ENCODE results near the gene CDH13.

DNA sequence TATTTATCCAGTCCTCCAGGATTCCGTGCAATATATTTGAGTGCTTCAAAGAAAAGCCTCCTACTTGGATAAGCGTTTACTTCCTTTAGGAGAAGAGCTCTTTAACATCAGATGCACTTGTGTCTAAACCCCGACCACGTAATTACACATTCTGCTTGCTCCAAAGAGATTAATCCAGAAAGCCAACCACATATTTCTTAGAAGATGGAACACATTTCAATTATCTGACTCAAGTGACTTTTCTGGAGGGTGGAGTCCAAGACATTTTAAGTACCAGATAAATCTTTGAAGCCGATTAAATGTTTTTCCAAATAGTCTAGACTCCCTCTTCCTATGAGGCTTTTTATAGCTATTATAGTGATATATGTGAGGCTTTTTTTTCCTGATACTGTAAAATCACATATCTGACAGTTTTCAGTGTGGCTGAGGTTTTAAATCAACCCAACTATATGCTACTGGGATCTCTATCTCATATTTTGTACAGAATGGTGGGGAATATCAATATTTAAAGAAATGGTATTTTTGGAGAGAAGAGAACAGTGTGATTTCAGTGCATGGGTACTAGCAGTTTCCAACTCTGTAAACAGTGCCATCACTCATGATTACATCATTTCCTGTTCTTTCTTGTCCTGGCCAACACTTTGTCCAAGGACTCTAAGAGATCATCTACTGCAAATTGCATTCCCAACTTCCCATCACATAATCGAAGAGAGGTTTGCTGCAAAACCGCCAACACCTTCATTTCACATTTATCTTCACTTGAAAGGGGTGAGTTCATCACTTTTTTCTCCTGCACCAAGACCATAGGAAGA lies 988.6 kb downstream of the CDH13 start:
- TF ChIP-seq REST (IDR thresholded peaks at IDR 0.05; ENCODE audit: insufficient replicate concordance, low read depth) = no peak
- TF ChIP-seq, protein P1, sequence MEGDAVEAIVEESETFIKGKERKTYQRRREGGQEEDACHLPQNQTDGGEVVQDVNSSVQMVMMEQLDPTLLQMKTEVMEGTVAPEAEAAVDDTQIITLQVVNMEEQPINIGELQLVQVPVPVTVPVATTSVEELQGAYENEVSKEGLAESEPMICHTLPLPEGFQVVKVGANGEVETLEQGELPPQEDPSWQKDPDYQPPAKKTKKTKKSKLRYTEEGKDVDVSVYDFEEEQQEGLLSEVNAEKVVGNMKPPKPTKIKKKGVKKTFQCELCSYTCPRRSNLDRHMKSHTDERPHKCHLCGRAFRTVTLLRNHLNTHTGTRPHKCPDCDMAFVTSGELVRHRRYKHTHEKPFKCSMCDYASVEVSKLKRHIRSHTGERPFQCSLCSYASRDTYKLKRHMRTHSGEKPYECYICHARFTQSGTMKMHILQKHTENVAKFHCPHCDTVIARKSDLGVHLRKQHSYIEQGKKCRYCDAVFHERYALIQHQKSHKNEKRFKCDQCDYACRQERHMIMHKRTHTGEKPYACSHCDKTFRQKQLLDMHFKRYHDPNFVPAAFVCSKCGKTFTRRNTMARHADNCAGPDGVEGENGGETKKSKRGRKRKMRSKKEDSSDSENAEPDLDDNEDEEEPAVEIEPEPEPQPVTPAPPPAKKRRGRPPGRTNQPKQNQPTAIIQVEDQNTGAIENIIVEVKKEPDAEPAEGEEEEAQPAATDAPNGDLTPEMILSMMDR (IDR thresholded peaks at IDR 0.05; ENCODE audit: insufficient read depth, low read length) = no peak
